Gastrocnemius medialis (tissue), 4 donors: ENCODE data around the gene TEX48.

Experiments
- POLR2A ChIP-seq, 2 donors: fragments of 450-650 bp; IDR thresholded peaks; one replicate each; pipeline ENCODE4 v1.6.1; 2017; ENCODE audit warnings: antibody characterized with exemption in 2 of 2, mild to moderate bottlenecking in 2 of 2, moderate library complexity in 2 of 2
- TF ChIP-seq, protein P1 (sequence below), 5 experiments: fragments of 450-650 bp in 3 of 5; fragments of 200-600 bp in 2 of 5; sonication (generic) in 2 of 5; IDR thresholded peaks in 4 of 5; conservative IDR thresholded peaks in 1 of 5; 1 replicate in 4 of 5; 2 replicates in 1 of 5; pipeline ENCODE4 v1.5.1; 2016 to 2019; ENCODE audit warnings: antibody characterized with exemption in 5 of 5, mild to moderate bottlenecking in 3 of 5, moderate library complexity in 3 of 5

DNA sequence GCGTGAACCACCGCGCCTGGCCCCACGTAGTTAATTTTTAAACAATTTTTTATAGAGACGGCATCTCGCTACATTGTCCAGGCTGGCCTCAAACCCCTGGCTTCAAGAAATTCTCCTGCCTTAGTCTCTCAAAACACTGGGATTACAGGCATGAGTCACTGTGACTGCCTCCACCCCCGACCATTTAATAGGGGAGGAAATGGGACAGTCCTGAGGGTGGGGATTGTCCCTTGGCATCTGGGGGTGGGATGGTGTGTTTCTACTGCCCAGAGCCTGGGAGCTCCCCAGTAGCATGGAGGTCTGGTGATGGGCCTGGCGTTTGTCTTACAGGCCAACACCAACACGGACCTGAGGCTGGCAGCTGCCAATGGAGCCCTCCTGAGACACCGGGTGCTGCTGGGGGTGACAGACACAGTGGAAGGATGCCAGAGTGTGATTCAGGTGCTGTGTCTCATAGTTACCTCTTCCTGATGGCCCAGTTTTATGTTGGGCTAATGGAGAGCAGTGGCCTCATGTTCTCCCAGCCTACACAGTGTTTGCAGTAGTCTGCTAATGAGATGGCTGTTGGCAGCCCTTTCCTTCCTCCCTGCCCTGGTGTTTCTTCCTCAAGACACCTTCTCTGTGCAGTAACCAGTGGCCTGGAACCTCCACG is 48.4 kb downstream of the TEX48 start:
- TF ChIP-seq POLR2A (IDR thresholded peaks at IDR 0.05), result no peak
- TF ChIP-seq, protein P1, sequence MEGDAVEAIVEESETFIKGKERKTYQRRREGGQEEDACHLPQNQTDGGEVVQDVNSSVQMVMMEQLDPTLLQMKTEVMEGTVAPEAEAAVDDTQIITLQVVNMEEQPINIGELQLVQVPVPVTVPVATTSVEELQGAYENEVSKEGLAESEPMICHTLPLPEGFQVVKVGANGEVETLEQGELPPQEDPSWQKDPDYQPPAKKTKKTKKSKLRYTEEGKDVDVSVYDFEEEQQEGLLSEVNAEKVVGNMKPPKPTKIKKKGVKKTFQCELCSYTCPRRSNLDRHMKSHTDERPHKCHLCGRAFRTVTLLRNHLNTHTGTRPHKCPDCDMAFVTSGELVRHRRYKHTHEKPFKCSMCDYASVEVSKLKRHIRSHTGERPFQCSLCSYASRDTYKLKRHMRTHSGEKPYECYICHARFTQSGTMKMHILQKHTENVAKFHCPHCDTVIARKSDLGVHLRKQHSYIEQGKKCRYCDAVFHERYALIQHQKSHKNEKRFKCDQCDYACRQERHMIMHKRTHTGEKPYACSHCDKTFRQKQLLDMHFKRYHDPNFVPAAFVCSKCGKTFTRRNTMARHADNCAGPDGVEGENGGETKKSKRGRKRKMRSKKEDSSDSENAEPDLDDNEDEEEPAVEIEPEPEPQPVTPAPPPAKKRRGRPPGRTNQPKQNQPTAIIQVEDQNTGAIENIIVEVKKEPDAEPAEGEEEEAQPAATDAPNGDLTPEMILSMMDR (IDR thresholded peaks at IDR 0.05 in 4 of 5, conservative IDR thresholded peaks at IDR 0.05 in 1 of 5), result no peak
